K562 (cell line): ENCODE data around the gene TRNAU1AP.
"Not testable (repeated sequence)": the region's sequence is repeated elsewhere in the genome, so short reads cannot be mapped to it uniquely, and the experiment has no call there.

ENCODE experiments used
- ARHGAP35 ChIP-seq: fragments of 450-650 bp; IDR thresholded peaks from 2 replicates; pipeline ENCODE4 v1.6.1; 2018; ENCODE audit not compliant: partially characterized antibody
- HDGF ChIP-seq: fragments of 450-650 bp; IDR thresholded peaks from 2 replicates; pipeline ENCODE4 v1.6.1; 2016
- ZBTB8A ChIP-seq: fragments of 450-650 bp; IDR thresholded peaks from 2 replicates; pipeline ENCODE4 v1.6.1; 2018; ENCODE audit warnings: mild to moderate bottlenecking, moderate library complexity; ENCODE audit not compliant: partially characterized antibody
- TF ChIP-seq, protein P1 (sequence below), 3 experiments: IDR thresholded peaks in 2 of 3; conservative IDR thresholded peaks in 1 of 3; 2 replicates each; pipeline ENCODE4 v1.5.1; 2011 to 2012; ENCODE audit warnings: low read length in 3 of 3, mild to moderate bottlenecking in 3 of 3, control low read depth in 2 of 3, improper control_type of control experiment in 1 of 3, inconsistent platforms in 1 of 3, low read depth in 1 of 3, mixed read lengths in 1 of 3, moderate library complexity in 1 of 3; ENCODE audit not compliant: insufficient read depth in 2 of 3
- TF ChIP-seq, protein P2 (sequence below): fragments of 450-650 bp; formaldehyde crosslinking; IDR thresholded peaks from 2 replicates; pipeline ENCODE4 v1.4.0; 2022; ENCODE audit warnings: mild to moderate bottlenecking, moderate library complexity

DNA sequence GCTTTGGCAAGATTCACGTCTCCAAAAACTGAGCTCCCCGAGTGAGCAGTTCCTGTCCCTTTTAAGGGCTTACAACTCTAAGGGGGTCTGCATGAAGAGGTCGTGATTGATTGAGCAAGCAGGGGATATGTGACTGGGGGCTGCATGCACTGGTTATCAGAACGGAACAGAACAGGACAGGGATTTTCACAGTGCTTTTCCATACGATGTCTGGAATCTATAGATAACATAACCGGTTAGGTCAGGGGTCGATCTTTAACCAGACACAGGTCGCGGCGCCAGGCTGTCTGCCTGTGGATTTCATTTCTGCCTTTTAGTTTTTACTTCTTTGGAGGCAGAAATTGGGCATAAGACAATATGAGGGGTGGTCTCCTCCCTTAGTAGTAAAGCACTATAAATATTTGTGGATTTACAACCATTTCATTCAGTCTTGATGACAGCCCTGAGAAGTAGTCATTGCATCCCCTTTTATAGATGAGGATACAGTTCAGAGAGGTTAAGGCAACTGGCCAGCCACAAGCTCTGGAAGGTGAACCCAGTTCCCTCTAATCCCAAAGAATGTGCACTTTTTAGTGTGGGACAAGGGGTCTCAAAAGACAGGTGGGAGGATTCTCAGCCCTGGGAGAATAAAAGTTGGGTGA is 27.8 kb upstream of the TRNAU1AP start:
- TF ChIP-seq HDGF, ZBTB8A, ARHGAP35: not testable (repeated sequence)
- TF ChIP-seq, protein P1, sequence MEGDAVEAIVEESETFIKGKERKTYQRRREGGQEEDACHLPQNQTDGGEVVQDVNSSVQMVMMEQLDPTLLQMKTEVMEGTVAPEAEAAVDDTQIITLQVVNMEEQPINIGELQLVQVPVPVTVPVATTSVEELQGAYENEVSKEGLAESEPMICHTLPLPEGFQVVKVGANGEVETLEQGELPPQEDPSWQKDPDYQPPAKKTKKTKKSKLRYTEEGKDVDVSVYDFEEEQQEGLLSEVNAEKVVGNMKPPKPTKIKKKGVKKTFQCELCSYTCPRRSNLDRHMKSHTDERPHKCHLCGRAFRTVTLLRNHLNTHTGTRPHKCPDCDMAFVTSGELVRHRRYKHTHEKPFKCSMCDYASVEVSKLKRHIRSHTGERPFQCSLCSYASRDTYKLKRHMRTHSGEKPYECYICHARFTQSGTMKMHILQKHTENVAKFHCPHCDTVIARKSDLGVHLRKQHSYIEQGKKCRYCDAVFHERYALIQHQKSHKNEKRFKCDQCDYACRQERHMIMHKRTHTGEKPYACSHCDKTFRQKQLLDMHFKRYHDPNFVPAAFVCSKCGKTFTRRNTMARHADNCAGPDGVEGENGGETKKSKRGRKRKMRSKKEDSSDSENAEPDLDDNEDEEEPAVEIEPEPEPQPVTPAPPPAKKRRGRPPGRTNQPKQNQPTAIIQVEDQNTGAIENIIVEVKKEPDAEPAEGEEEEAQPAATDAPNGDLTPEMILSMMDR (IDR thresholded peaks at IDR 0.05 in 2 of 3, conservative IDR thresholded peaks at IDR 0.05 in 1 of 3; ENCODE audit: insufficient read depth in 2 of 3, low read depth in 1 of 3, low read length in 3 of 3): not testable (repeated sequence)
- TF ChIP-seq, protein P2, sequence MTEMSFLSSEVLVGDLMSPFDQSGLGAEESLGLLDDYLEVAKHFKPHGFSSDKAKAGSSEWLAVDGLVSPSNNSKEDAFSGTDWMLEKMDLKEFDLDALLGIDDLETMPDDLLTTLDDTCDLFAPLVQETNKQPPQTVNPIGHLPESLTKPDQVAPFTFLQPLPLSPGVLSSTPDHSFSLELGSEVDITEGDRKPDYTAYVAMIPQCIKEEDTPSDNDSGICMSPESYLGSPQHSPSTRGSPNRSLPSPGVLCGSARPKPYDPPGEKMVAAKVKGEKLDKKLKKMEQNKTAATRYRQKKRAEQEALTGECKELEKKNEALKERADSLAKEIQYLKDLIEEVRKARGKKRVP (CRISPR knock-in tag): not testable (repeated sequence)
